DMS79 (cell line): ENCODE measurements around the gene TAGLN.
"Not testable (repeated sequence)": the region's sequence is repeated elsewhere in the genome, so short reads cannot be mapped to it uniquely, and the experiment has no call there.

Experiments
- DNase-seq: peaks from one replicate; lab custom pipeline; 2025; lab: John Stamatoyannopoulos, UW

TAGLN gene

GRCh38 chr11:117195761-117196160, 3.4 kb upstream of the TAGLN start:
- DNase-seq: no peak

- DNase-seq: no peak
These were observed 2.2 kb upstream of the TAGLN start for GRCh38 chr11:117197006-117197405.

- DNase-seq: no peak
These were observed 1.4 kb upstream of the TAGLN start for GRCh38 chr11:117197516-117198456.

- DNase-seq: no peak
These were observed 557 bp upstream of the TAGLN start for GRCh38 chr11:117198613-117199012.

GRCh38 chr11:117199916-117200812, 994 bp downstream of the TAGLN start:
- DNase-seq: no peak

- DNase-seq: no peak
These were observed 1.9 kb downstream of the TAGLN start for GRCh38 chr11:117200813-117201657.

GRCh38 chr11:117201658-117202305, 2.6 kb downstream of the TAGLN start:
- no peak for DNase-seq

GRCh38 chr11:117202386-117203068, 3.4 kb downstream of the TAGLN start:
- DNase-seq: no peak

GRCh38 chr11:117203069-117203407, 3.9 kb downstream of the TAGLN start:
- no peak for DNase-seq

GRCh38 chr11:117204283-117205080, 5.3 kb downstream of the TAGLN start:
- DNase-seq: no peak

- no peak for DNase-seq
These were observed 6.1 kb downstream of the TAGLN start for GRCh38 chr11:117205211-117205818.

GRCh38 chr11:117206111-117206510, 6.9 kb downstream of the TAGLN start:
- DNase-seq: not testable (repeated sequence)

GRCh38 chr11:117206859-117207258, 7.7 kb downstream of the TAGLN start:
- DNase-seq: not testable (repeated sequence)

- not testable (repeated sequence) for DNase-seq
These were observed 8.3 kb downstream of the TAGLN start for GRCh38 chr11:117207481-117207880.

- DNase-seq: not testable (repeated sequence)
These were observed 9.5 kb downstream of the TAGLN start for GRCh38 chr11:117208710-117209109.

GRCh38 chr11:117209351-117210125, 10.4 kb downstream of the TAGLN start:
- DNase-seq: not testable (repeated sequence)

- DNase-seq: no peak
These were observed 11.4 kb downstream of the TAGLN start for GRCh38 chr11:117210620-117211019.

- DNase-seq: no peak
These were observed 13.7 kb downstream of the TAGLN start for GRCh38 chr11:117212697-117213355.
